Prostate gland (tissue), 2 donors: ENCODE measurements around the gene GPR137. TPM values are rescaled to one million over a fixed set of nuclear protein-coding genes. Genes with fewer than 3 reads are reported as not detected.

Source experiments
- DNase-seq: peaks from one replicate; pipeline ENCODE4 v3.0.0-alpha.2; 2019; ENCODE audit warnings: low spot score
- H3K27ac ChIP-seq, 2 donors: fragments of 200-600 bp; sonication (generic); 2 replicates each; pipeline ENCODE4 v1.5.1; 2017 to 2019
- H3K27me3 ChIP-seq: fragments of 200-600 bp; sonication (generic); replicated peaks from 2 replicates; pipeline ENCODE4 v1.5.1; 2019; ENCODE audit not compliant: insufficient read depth
- H3K36me3 ChIP-seq, 2 donors: fragments of 200-600 bp; sonication (generic); 1 replicate in 1 of 2; 2 replicates in 1 of 2; pipeline versions ENCODE4 v1.5.1 to v1.8.1; 2017 to 2019
- H3K4me1 ChIP-seq: fragments of 200-600 bp; sonication (generic); replicated peaks from 2 replicates; pipeline ENCODE4 v1.5.1; 2019
- H3K4me3 ChIP-seq, 2 donors: fragments of 200-600 bp; sonication (generic); 2 replicates each; pipeline ENCODE4 v1.5.1; 2017 to 2019
- H3K9me3 ChIP-seq: fragments of 200-600 bp; sonication (generic); 2 replicates; pipeline ENCODE4 v1.5.1; 2017
- POLR2A ChIP-seq: fragments of 450-650 bp; IDR thresholded peaks from one replicate; pipeline ENCODE4 v1.6.1; 2016; ENCODE audit warnings: antibody characterized with exemption, mild to moderate bottlenecking
- POLR2AphosphoS5 ChIP-seq: sonication (generic); formaldehyde crosslinking; IDR thresholded peaks from one replicate; pipeline ENCODE4 v1.6.1; 2017; ENCODE audit warnings: antibody characterized with exemption
- WGBS: methylation state at CpG from one replicate; pipeline ENCODE4 v1.1.5; 2018; 5-methylcytosine and 5-hydroxymethylcytosine counted together
- intact Hi-C: fragments of 100-400 bp; cut with DNase I; formaldehyde crosslinking; loops from one replicate; pipeline ENCODE4 v1.14.2; 2022
- total RNA-seq, 2 donors: library from RNA; depleted of rRNA; stranded (reverse); fragments of >200 nt; gene quantifications; one replicate each; pipeline ENCODE4 v1.1.0, GENCODE V29; 2016
- TF ChIP-seq, protein P1 (sequence below), 4 experiments: fragments of 200-600 bp in 2 of 4; fragments of 450-650 bp in 2 of 4; sonication (generic) in 2 of 4; IDR thresholded peaks; 1 replicate in 3 of 4; 2 replicates in 1 of 4; pipeline ENCODE4 v1.5.1; 2016 to 2019; ENCODE audit warnings: antibody characterized with exemption in 4 of 4, mild to moderate bottlenecking in 2 of 4, moderate library complexity in 2 of 4

GPR137 gene
- total RNA-seq, 2 donors from 2014 or later: 38.8 to 94.9 TPM

- 94% methylated on average over 40 of the region's 42 CpGs for WGBS
- H3K27me3 ChIP-seq: no peaks in the 10 kb centered on the region
- H3K4me3 ChIP-seq: no peak overlapping the region
- no peaks in the 10 kb centered on the region for H3K4me1 ChIP-seq
- peaks cover 0 to 19% of the 10 kb centered on the region in 2 donors for H3K36me3 ChIP-seq
- H3K9me3 ChIP-seq: no peaks in the 10 kb centered on the region
- TF ChIP-seq POLR2AphosphoS5: no peak
- no peak for TF ChIP-seq POLR2A
- TF ChIP-seq, protein P1, sequence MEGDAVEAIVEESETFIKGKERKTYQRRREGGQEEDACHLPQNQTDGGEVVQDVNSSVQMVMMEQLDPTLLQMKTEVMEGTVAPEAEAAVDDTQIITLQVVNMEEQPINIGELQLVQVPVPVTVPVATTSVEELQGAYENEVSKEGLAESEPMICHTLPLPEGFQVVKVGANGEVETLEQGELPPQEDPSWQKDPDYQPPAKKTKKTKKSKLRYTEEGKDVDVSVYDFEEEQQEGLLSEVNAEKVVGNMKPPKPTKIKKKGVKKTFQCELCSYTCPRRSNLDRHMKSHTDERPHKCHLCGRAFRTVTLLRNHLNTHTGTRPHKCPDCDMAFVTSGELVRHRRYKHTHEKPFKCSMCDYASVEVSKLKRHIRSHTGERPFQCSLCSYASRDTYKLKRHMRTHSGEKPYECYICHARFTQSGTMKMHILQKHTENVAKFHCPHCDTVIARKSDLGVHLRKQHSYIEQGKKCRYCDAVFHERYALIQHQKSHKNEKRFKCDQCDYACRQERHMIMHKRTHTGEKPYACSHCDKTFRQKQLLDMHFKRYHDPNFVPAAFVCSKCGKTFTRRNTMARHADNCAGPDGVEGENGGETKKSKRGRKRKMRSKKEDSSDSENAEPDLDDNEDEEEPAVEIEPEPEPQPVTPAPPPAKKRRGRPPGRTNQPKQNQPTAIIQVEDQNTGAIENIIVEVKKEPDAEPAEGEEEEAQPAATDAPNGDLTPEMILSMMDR (IDR thresholded peaks at IDR 0.05): no peak
- no peak for DNase-seq
- H3K27ac ChIP-seq: no peak overlapping the region
- intact Hi-C loops: no loop called here
Measured at GRCh38 chr11:64262271-64263002, 23.2 kb upstream of the GPR137 start.

DNA sequence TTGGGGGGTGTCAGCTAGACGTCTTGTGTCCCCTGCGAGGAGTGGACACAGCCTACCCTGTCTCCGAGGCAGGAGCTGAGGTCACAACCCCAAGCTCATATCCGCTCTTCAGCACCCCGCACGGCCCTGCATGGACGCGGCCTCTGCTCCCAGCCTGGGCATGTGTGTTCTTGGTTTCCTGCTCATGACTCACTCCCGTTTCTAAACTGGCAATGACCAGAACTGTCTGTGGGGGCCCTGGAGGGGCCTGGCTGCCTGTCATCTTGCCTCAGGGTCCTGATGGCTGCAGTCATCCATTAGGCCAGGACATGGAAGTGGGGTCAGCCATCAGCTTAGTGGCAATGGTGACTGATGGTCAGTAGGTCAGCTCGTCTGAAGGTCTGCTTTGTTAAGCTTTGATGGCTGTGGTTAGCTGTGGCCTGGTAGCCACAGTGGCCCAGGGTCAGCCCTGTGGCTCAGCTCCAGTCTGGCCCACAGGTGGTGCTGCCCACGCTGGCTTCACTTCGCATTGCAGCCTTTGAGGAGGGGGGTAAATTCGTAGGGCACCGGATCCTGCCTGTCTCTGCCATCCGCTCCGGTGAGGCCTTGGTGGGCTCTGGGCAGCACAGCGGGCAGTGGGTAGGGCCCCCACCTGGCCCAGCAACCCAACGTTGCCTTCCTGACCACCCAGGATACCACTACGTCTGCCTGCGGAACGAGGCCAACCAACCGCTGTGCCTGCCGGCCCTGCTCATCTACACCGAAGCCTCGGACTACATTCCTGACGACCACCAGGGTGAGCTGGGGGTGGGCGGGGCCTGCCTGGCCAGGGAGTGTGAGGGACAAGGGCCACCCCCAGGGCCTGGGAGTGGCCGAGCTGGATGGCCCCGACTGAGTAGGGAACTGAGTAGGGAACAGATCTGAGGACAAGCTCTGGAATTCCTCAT is 22.4 kb upstream of the GPR137 start:
- no peak for DNase-seq
- WGBS: 86% methylated on average over 29 of the region's 29 CpGs
- TF ChIP-seq POLR2A (no peak), POLR2AphosphoS5 (no peak)
- TF ChIP-seq, protein P1 (IDR thresholded peaks at IDR 0.05): no peak
- Histone ChIP-seq H3K4me1 (no peaks in the 10 kb centered on the region), H3K27me3 (no peaks in the 10 kb centered on the region), H3K36me3 (peaks cover 0 to 18% of the 10 kb centered on the region in 2 donors), H3K4me3 (no peak overlapping the region), H3K27ac (no peak overlapping the region), H3K9me3 (no peaks in the 10 kb centered on the region)
- intact Hi-C loops: no loop called here

GRCh38 chr11:64263947-64264317 is 21.7 kb upstream of the GPR137 start:
- no peaks in the 10 kb centered on the region for H3K27me3 ChIP-seq
- peaks cover 0 to 11% of the 10 kb centered on the region in 2 donors for H3K36me3 ChIP-seq
- H3K9me3 ChIP-seq: no peaks in the 10 kb centered on the region
- no peak for TF ChIP-seq POLR2AphosphoS5
- TF ChIP-seq, protein P1 (IDR thresholded peaks at IDR 0.05): no peak
- no peak for TF ChIP-seq POLR2A
- 90% methylated on average over 8 of the region's 8 CpGs for WGBS
- peaks cover 6% of the 10 kb centered on the region for H3K4me1 ChIP-seq
- no peak overlapping the region for H3K27ac ChIP-seq
- no peak for DNase-seq
- intact Hi-C loops: no loop called here
- no peak overlapping the region for H3K4me3 ChIP-seq

- TF ChIP-seq POLR2A (no peak), POLR2AphosphoS5 (no peak)
- TF ChIP-seq, protein P1 (IDR thresholded peaks at IDR 0.05): no peak
- no peak overlapping the region for H3K4me3 ChIP-seq
- no peaks in the 10 kb centered on the region for H3K9me3 ChIP-seq
- no peaks in the 10 kb centered on the region for H3K27me3 ChIP-seq
- no peak overlapping the region for H3K27ac ChIP-seq
- peaks cover 8% of the 10 kb centered on the region for H3K4me1 ChIP-seq
- no peak for DNase-seq
- H3K36me3 ChIP-seq: peaks cover 0 to 7% of the 10 kb centered on the region in 2 donors
- intact Hi-C loops: no loop called here
- 80% methylated on average over 10 of the region's 10 CpGs for WGBS
Measured at GRCh38 chr11:64264371-64264852, 21.2 kb upstream of the GPR137 start.
